OCI-LY7 (cell line): ENCODE measurements around the gene ZNF599. TPM values are rescaled to one million over a fixed set of nuclear protein-coding genes. Genes with fewer than 3 reads are reported as not detected.

Source experiments
- BruUV-seq: library from RNA; stranded (reverse); fragments of 400-500 nt; replicated peaks from 2 replicates; lab custom pipeline; 2021; lab: Mats Ljungman, UMichigan
- CTCF ChIA-PET: fragments of 300-600 bp; sonication (Branson Sonifier 250); formaldehyde crosslinking; loops from one replicate; lab custom pipeline; 2022; ENCODE audit warnings: antibody characterized with exemption; ENCODE audit not compliant: unreplicated experiment; lab: Charles Lee
- POLR2A ChIA-PET: fragments of 300-600 bp; sonication (Branson Sonifier 250); formaldehyde crosslinking; loops from one replicate; lab custom pipeline; 2022; ENCODE audit warnings: antibody characterized with exemption; lab: Charles Lee
- DNase-seq: peaks from one replicate; pipeline ENCODE4 v3.0.0-alpha.2; 2015; ENCODE audit warnings: low spot score
- H2AFZ ChIP-seq: fragments of 200-600 bp; sonication (generic), shearing (Covaris generic); 2 replicates; pipeline ENCODE4 v1.6.1; 2014; ENCODE audit warnings: mild to moderate bottlenecking, antibody characterized with exemption, low read length, moderate library complexity
- H3K27ac ChIP-seq: fragments of 200-600 bp; sonication (generic); 2 replicates; pipeline ENCODE4 v1.5.1; 2014; ENCODE audit warnings: mixed run types, low read depth, mild to moderate bottlenecking, moderate library complexity, low read length, inconsistent platforms; ENCODE audit not compliant: poor library complexity, severe bottlenecking
- H3K36me3 ChIP-seq: fragments of 200-600 bp; sonication (generic); 2 replicates; pipeline ENCODE4 v1.6.1; 2014; ENCODE audit warnings: mild to moderate bottlenecking, antibody characterized with exemption, low read length, moderate library complexity, mixed read lengths; ENCODE audit not compliant: insufficient read depth
- H3K4me1 ChIP-seq: fragments of 200-600 bp; sonication (generic); 2 replicates; pipeline ENCODE4 v1.5.1; 2014; ENCODE audit warnings: mild to moderate bottlenecking, low read length; ENCODE audit not compliant: insufficient read depth, poor library complexity, severe bottlenecking
- H3K4me2 ChIP-seq: fragments of 200-600 bp; sonication (generic); 2 replicates; pipeline ENCODE4 v1.6.1; 2014; ENCODE audit warnings: mild to moderate bottlenecking, low read length
- H3K4me3 ChIP-seq: fragments of 200-600 bp; sonication (generic); 2 replicates; pipeline ENCODE4 v1.5.1; 2014; ENCODE audit warnings: mild to moderate bottlenecking, low read depth, low read length; ENCODE audit not compliant: poor library complexity, severe bottlenecking
- H3K79me2 ChIP-seq: fragments of 200-600 bp; sonication (generic); 2 replicates; pipeline ENCODE4 v1.6.1; 2016; ENCODE audit warnings: low read depth, mild to moderate bottlenecking, low read length, moderate library complexity, mixed read lengths; ENCODE audit not compliant: insufficient read depth
- H3K9me2 ChIP-seq: fragments of 200-600 bp; sonication (generic); 2 replicates; pipeline ENCODE4 v1.6.1; 2016; ENCODE audit warnings: mild to moderate bottlenecking, low read length, mixed read lengths; ENCODE audit not compliant: insufficient read depth
- H3K9me3 ChIP-seq: fragments of 200-600 bp; sonication (generic); 2 replicates; pipeline ENCODE4 v1.6.1; 2014; ENCODE audit warnings: mild to moderate bottlenecking, mixed run types, low read length, mixed read lengths
- H4K20me1 ChIP-seq: fragments of 200-600 bp; sonication (generic); 2 replicates; pipeline ENCODE4 v1.6.1; 2014; ENCODE audit warnings: mild to moderate bottlenecking, antibody characterized with exemption, low read length, moderate library complexity, mixed read lengths; ENCODE audit not compliant: insufficient read depth
- EZH2phosphoT487 ChIP-seq: fragments of 200-600 bp; sonication (generic); IDR thresholded peaks from 2 replicates; pipeline ENCODE4 v1.6.1; 2018; ENCODE audit warnings: low read depth, borderline replicate concordance, mild to moderate bottlenecking, mixed run types, antibody characterized with exemption, low read length, moderate library complexity, mixed read lengths
- intact Hi-C: fragments of 100-400 bp; cut with micrococcal nuclease; formaldehyde crosslinking; loops from one replicate; pipeline ENCODE4 v1.10.0; 2022; ENCODE audit not compliant: unreplicated experiment
- total RNA-seq, 2 experiments: library from RNA; depleted of rRNA in 1 of 2; stranded (reverse); fragments of >200 nt in 1 of 2; shearing (Covaris generic) in 1 of 2; gene quantifications; 2 replicates each; pipeline ENCODE4 v1.2.3, GENCODE V29; 2014 to 2022
- TF ChIP-seq, protein P1 (sequence below): fragments of 200-600 bp; sonication (generic); conservative IDR thresholded peaks from 2 replicates; pipeline ENCODE4 v1.5.1; 2014; ENCODE audit warnings: mild to moderate bottlenecking, antibody characterized with exemption, low read length, moderate library complexity, mixed read lengths

Gene ZNF599
- total RNA-seq, 2 experiments from 2014 or later: 3.0 to 3.3 TPM

DNA sequence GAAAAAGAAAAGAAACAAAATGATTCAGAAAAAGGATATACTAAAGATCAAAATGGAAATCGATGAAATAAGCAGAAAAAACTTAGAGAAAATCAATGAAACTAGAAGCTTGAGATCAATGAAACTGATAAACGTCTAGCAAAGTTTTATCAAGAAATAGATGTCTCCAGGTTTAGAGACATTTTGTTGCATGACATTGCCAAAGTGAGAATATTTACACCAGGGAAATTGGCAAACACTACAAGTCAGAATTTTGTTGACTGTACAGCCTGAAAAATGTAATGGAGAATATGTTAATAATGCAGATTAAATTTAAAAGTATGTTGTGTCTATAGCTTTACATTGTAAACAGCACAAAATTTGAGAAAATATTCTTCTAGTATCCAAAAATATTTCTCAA is 5.3 kb upstream of the ZNF599 start:
- Histone ChIP-seq H3K4me2 (no peak overlapping the region), H3K9me3 (peaks cover 12% of the 10 kb centered on the region; the same call in 1 of the 2 replicates), H2AFZ (no peak overlapping the region), H4K20me1 (no peaks in the 10 kb centered on the region), H3K4me1 (no peaks in the 10 kb centered on the region), H3K9me2 (no peaks in the 10 kb centered on the region), H3K4me3 (no peak overlapping the region), H3K79me2 (no peaks in the 10 kb centered on the region), H3K36me3 (no peaks in the 10 kb centered on the region), H3K27ac (no peak overlapping the region)
- DNase-seq: no peak
- TF ChIP-seq, protein P1, sequence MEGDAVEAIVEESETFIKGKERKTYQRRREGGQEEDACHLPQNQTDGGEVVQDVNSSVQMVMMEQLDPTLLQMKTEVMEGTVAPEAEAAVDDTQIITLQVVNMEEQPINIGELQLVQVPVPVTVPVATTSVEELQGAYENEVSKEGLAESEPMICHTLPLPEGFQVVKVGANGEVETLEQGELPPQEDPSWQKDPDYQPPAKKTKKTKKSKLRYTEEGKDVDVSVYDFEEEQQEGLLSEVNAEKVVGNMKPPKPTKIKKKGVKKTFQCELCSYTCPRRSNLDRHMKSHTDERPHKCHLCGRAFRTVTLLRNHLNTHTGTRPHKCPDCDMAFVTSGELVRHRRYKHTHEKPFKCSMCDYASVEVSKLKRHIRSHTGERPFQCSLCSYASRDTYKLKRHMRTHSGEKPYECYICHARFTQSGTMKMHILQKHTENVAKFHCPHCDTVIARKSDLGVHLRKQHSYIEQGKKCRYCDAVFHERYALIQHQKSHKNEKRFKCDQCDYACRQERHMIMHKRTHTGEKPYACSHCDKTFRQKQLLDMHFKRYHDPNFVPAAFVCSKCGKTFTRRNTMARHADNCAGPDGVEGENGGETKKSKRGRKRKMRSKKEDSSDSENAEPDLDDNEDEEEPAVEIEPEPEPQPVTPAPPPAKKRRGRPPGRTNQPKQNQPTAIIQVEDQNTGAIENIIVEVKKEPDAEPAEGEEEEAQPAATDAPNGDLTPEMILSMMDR: no peak
- TF ChIP-seq EZH2phosphoT487: no peak
- CTCF ChIA-PET: no interaction called here
- BruUV-seq: no TSS peak
- POLR2A ChIA-PET: no interaction called here
- intact Hi-C loops: no loop called here

DNA sequence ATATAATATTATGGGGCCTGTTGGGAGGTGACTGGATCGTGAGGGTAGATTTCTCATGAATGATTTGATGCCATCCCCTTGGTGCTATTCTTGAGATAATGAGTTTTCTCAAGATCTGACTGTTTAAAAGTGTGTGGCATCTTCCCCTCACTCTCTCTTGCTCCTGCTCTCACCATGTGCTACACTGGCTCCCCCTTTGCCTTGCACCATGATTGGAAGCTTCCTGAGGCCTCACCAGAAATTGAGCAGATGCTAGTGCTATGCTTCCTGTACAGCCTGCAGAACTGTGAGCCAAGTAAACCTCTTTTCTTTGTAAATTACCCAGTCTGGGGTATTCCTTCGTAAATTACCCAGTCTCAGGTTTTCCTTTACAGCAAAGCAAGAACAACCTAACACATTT is 1.8 kb upstream of the ZNF599 start:
- no TSS peak for BruUV-seq
- Histone ChIP-seq H3K4me2 (no peak overlapping the region), H3K36me3 (no peaks in the 10 kb centered on the region; the same call in 1 of the 2 replicates), H4K20me1 (no peaks in the 10 kb centered on the region), H3K79me2 (no peaks in the 10 kb centered on the region), H3K9me3 (peaks cover 22% of the 10 kb centered on the region; the same call in 1 of the 2 replicates), H3K4me3 (no peak overlapping the region), H3K4me1 (peaks cover 12% of the 10 kb centered on the region), H2AFZ (no peak overlapping the region), H3K27ac (no peak overlapping the region), H3K9me2 (no peaks in the 10 kb centered on the region)
- DNase-seq: no peak
- ChIA-PET POLR2A (no interaction called here), CTCF (no interaction called here)
- TF ChIP-seq, protein P1: no peak
- TF ChIP-seq EZH2phosphoT487: no peak
- intact Hi-C loops: no loop called here

- ChIA-PET CTCF (no interaction called here), POLR2A (no interaction called here)
- H3K79me2 ChIP-seq: no peaks in the 10 kb centered on the region
- DNase-seq: no peak
- H3K36me3 ChIP-seq: no peaks in the 10 kb centered on the region; the same call in 1 of the 2 replicates
- no peaks in the 10 kb centered on the region for H4K20me1 ChIP-seq
- H2AFZ ChIP-seq: peak overlapping the region; percentile 91
- no peaks in the 10 kb centered on the region for H3K9me2 ChIP-seq
- H3K9me3 ChIP-seq: peaks cover 22% of the 10 kb centered on the region; the same call in 1 of the 2 replicates
- peak overlapping the region; percentile 69 for H3K4me3 ChIP-seq
- no peak overlapping the region for H3K27ac ChIP-seq
- H3K4me2 ChIP-seq: peak overlapping the region; percentile 66; the same call in 1 of the 2 replicates
- BruUV-seq: no TSS peak
- intact Hi-C loops: no loop called here
- H3K4me1 ChIP-seq: peaks cover 12% of the 10 kb centered on the region
- TF ChIP-seq EZH2phosphoT487: no peak
- TF ChIP-seq, protein P1: no peak
Measured at GRCh38 chr19:34773555-34773864, 495 bp upstream of the ZNF599 start.
